H1 (cell line): ENCODE data around the gene SPIRE1. TPM values are rescaled to one million over a fixed set of nuclear protein-coding genes. Genes with fewer than 3 reads are reported as not detected.
"Not testable (repeated sequence)": the region's sequence is repeated elsewhere in the genome, so short reads cannot be mapped to it uniquely, and the experiment has no call there.

Source experiments
- CTCF ChIA-PET: fragments of 300-600 bp; sonication (Branson Sonifier 250); formaldehyde crosslinking; loops from one replicate; lab custom pipeline; 2021; ENCODE audit not compliant: partially characterized antibody; lab: Charles Lee
- POLR2A ChIA-PET: fragments of 300-600 bp; sonication (Branson Sonifier 250); formaldehyde crosslinking; loops from one replicate; lab custom pipeline; 2021; ENCODE audit warnings: inconsistent platforms; ENCODE audit not compliant: partially characterized antibody; lab: Charles Lee
- DNase-seq, 2 experiments: peaks; one replicate each; pipeline versions ENCODE4 v3.0.0 to v3.0.0-alpha.2; 2010 to 2022; ENCODE audit warnings: low spot score in 2 of 2, low read depth in 1 of 2, mixed read lengths in 1 of 2
- FAIRE-seq: peaks from 2 replicates; lab custom pipeline; 2011; peaks lifted over from hg19 to GRCh38; lab: Jason Lieb, UNC
- H2AFZ ChIP-seq: 2 replicates; pipeline ENCODE4 v1.8.1; 2012; ENCODE audit warnings: low read length, inconsistent platforms
- H2AK5ac ChIP-seq: 2 replicates; pipeline ENCODE4 v1.6.1; 2013; ENCODE audit warnings: low read depth, low read length
- H2BK120ac ChIP-seq: replicated peaks from 2 replicates; pipeline ENCODE3; 2013; ENCODE audit warnings: low read depth, low read length, inconsistent platforms
- H2BK12ac ChIP-seq: 2 replicates; pipeline ENCODE4 v1.6.1; 2013; ENCODE audit warnings: low read depth, low read length
- H2BK15ac ChIP-seq: 2 replicates; pipeline ENCODE4 v1.6.1; 2013; ENCODE audit warnings: low read length
- H2BK20ac ChIP-seq: 2 replicates; pipeline ENCODE4 v1.6.1; 2013; ENCODE audit warnings: low read length
- H2BK5ac ChIP-seq: 2 replicates; pipeline ENCODE4 v1.6.1; 2013; ENCODE audit warnings: low read depth, low read length
- H3K14ac ChIP-seq: 2 replicates; pipeline ENCODE4 v1.6.1; 2013; ENCODE audit warnings: inconsistent platforms; ENCODE audit not compliant: insufficient read length
- H3K18ac ChIP-seq: 2 replicates; pipeline ENCODE4 v1.6.1; 2013; ENCODE audit warnings: low read length; ENCODE audit errors: extremely low read depth
- H3K23ac ChIP-seq: 2 replicates; pipeline ENCODE4 v1.6.1; 2013; ENCODE audit warnings: inconsistent platforms; ENCODE audit not compliant: insufficient read length
- H3K23me2 ChIP-seq: 2 replicates; pipeline ENCODE4 v1.6.1; 2013; ENCODE audit warnings: low read depth, low read length
- H3K27ac ChIP-seq: 2 replicates; pipeline ENCODE4 v1.6.1; 2011; ENCODE audit warnings: low read depth, low read length, inconsistent platforms
- H3K27me3 ChIP-seq, 4 experiments: replicated peaks in 1 of 4; 1 replicate in 1 of 4; 2 replicates in 3 of 4; pipeline versions ENCODE4 v1.6.1 to v1.8.1; 2011 to 2013; ENCODE audit warnings: low read length in 3 of 4, mild to moderate bottlenecking in 3 of 4, inconsistent platforms in 2 of 4, mixed read lengths in 2 of 4, moderate library complexity in 1 of 4; ENCODE audit not compliant: control insufficient read depth in 3 of 4, insufficient read depth in 3 of 4; ENCODE audit errors: extremely low read depth in 1 of 4
- H3K36me3 ChIP-seq, 4 experiments: 2 replicates each; pipeline versions ENCODE4 v1.6.1 to v1.8.1; 2011 to 2013; ENCODE audit warnings: mild to moderate bottlenecking in 4 of 4, low read length in 3 of 4, moderate library complexity in 2 of 4, control low read depth in 1 of 4, inconsistent platforms in 1 of 4; ENCODE audit not compliant: insufficient read depth in 4 of 4, control insufficient read depth in 2 of 4
- H3K4ac ChIP-seq: replicated peaks from 2 replicates; pipeline ENCODE3; 2013; ENCODE audit warnings: low read length, low read depth, mixed read lengths, inconsistent platforms; ENCODE audit not compliant: insufficient read length
- H3K4me1 ChIP-seq, 4 experiments: replicated peaks in 1 of 4; 1 replicate in 1 of 4; 2 replicates in 3 of 4; pipeline versions ENCODE4 v1.6.1 to v1.8.1; 2011 to 2013; ENCODE audit warnings: low read length in 3 of 4, inconsistent platforms in 2 of 4, mixed read lengths in 1 of 4; ENCODE audit not compliant: insufficient read depth in 4 of 4, control insufficient read depth in 3 of 4
- H3K4me2 ChIP-seq, 2 experiments: 2 replicates each; pipeline versions ENCODE4 v1.6.1 to v1.8.1; 2011 to 2013; ENCODE audit warnings: low read depth in 2 of 2, low read length in 2 of 2, control low read depth in 1 of 2, inconsistent platforms in 1 of 2, mild to moderate bottlenecking in 1 of 2; ENCODE audit not compliant: insufficient read depth in 1 of 2
- H3K4me3 ChIP-seq, 4 experiments: fragments of 200-600, 300-600 bp in 1 of 4; sonication (generic), shearing (Covaris generic), sonication (Bioruptor Twin) in 1 of 4; 2 replicates each; pipeline versions ENCODE4 v1.5.1 to v1.8.1; 2011 to 2016; ENCODE audit warnings: low read length in 4 of 4, low read depth in 3 of 4, control low read depth in 2 of 4, inconsistent platforms in 2 of 4, mild to moderate bottlenecking in 2 of 4, mixed read lengths in 1 of 4, moderate library complexity in 1 of 4; ENCODE audit not compliant: insufficient read depth in 2 of 4; ENCODE audit errors: extremely low read depth in 1 of 4
- H3K56ac ChIP-seq: replicated peaks from 2 replicates; pipeline ENCODE3; 2013; ENCODE audit warnings: low read depth, mild to moderate bottlenecking, mixed read lengths, low read length, inconsistent platforms; ENCODE audit not compliant: insufficient read length
- H3K79me1 ChIP-seq: 2 replicates; pipeline ENCODE4 v1.6.1; 2013; ENCODE audit warnings: low read depth, low read length, control low read depth
- H3K79me2 ChIP-seq, 2 experiments: 2 replicates each; pipeline versions ENCODE4 v1.6.1 to v1.8.1; 2012 to 2013; ENCODE audit warnings: low read length in 2 of 2, mild to moderate bottlenecking in 2 of 2, inconsistent platforms in 1 of 2; ENCODE audit not compliant: insufficient read depth in 2 of 2, control insufficient read depth in 1 of 2
- H3K9ac ChIP-seq, 4 experiments: replicated peaks in 1 of 4; 1 replicate in 1 of 4; 2 replicates in 3 of 4; pipeline versions ENCODE4 v1.6.1 to v1.8.1; 2011 to 2013; ENCODE audit warnings: low read depth in 3 of 4, low read length in 3 of 4, control low read depth in 2 of 4, mild to moderate bottlenecking in 2 of 4, moderate library complexity in 2 of 4, inconsistent platforms in 1 of 4; ENCODE audit errors: extremely low read depth in 1 of 4
- H3K9me3 ChIP-seq, 2 experiments: 2 replicates each; pipeline versions ENCODE4 v1.6.1 to v1.8.1; 2012 to 2013; ENCODE audit warnings: mild to moderate bottlenecking in 2 of 2, moderate library complexity in 2 of 2, control low read depth in 1 of 2, inconsistent platforms in 1 of 2, low read depth in 1 of 2, low read length in 1 of 2, mixed read lengths in 1 of 2; ENCODE audit not compliant: insufficient read depth in 2 of 2
- H4K20me1 ChIP-seq, 2 experiments: replicated peaks in 1 of 2; 2 replicates each; pipeline versions ENCODE3 to v1.8.1; 2011 to 2013; ENCODE audit warnings: inconsistent platforms in 2 of 2, low read length in 2 of 2, mild to moderate bottlenecking in 1 of 2; ENCODE audit not compliant: insufficient read depth in 2 of 2, control insufficient read depth in 1 of 2
- H4K5ac ChIP-seq: 2 replicates; pipeline ENCODE4 v1.6.1; 2013; ENCODE audit warnings: low read length, low read depth, mixed read lengths, inconsistent platforms; ENCODE audit not compliant: insufficient read length
- H4K8ac ChIP-seq: 2 replicates; pipeline ENCODE4 v1.8.0; 2013; ENCODE audit warnings: mild to moderate bottlenecking, moderate library complexity, low read length, inconsistent platforms; ENCODE audit not compliant: insufficient read depth; ENCODE audit errors: extremely low read depth
- H4K91ac ChIP-seq: replicated peaks from 2 replicates; pipeline ENCODE3; 2013; ENCODE audit warnings: low read length, mixed read lengths, inconsistent platforms; ENCODE audit not compliant: insufficient read length
- WGBS, 2 experiments: shearing (Covaris generic) in 1 of 2; methylation state at CpG; one replicate each; pipeline versions ENCODE4 v1.1.6 to v1.1.7; 2013 to 2015; ENCODE audit warnings: low lambda C conversion rate in 2 of 2, mixed read lengths in 2 of 2, inconsistent platforms in 1 of 2, low coverage in 1 of 2, missing lambda C conversion rate in 1 of 2; ENCODE audit not compliant: insufficient replicate concordance in 2 of 2, insufficient coverage in 1 of 2, insufficient read length in 1 of 2; ENCODE audit errors: extremely low coverage in 1 of 2, missing lambda C conversion rate in 1 of 2; 5-methylcytosine and 5-hydroxymethylcytosine counted together
- polyA plus RNA-seq, 7 experiments: library from polyadenylated mRNA; depleted of rRNA in 3 of 7; stranded (reverse) in 5 of 7; unstranded in 2 of 7; fragments of >200 nt in 5 of 7; fragments of 200-250 nt in 2 of 7; gene quantifications; 1 replicate in 5 of 7; 2 replicates in 1 of 7; 4 replicates in 1 of 7; pipeline versions ENCODE4 v1.2.1 to v1.2.3, GENCODE V29; 2011 to 2013; ENCODE audit warnings: missing spikeins in 2 of 7, mixed read lengths in 2 of 7
- total RNA-seq: library from RNA; stranded (reverse); fragmentation: NEBNext Ultra II Directional; extraction: Animal tissue kit (Norgen Biotek cat#: 25700); gene quantifications from 2 replicates; pipeline ENCODE4 v1.2.1, GENCODE V29; 2021

The SPIRE1 gene
- total and polyA plus RNA-seq, 2 of the 8 experiments (the other 6 are each of a cell fraction or from before 2014, with no cell fraction given): 6.0 to 21.5 TPM

DNA sequence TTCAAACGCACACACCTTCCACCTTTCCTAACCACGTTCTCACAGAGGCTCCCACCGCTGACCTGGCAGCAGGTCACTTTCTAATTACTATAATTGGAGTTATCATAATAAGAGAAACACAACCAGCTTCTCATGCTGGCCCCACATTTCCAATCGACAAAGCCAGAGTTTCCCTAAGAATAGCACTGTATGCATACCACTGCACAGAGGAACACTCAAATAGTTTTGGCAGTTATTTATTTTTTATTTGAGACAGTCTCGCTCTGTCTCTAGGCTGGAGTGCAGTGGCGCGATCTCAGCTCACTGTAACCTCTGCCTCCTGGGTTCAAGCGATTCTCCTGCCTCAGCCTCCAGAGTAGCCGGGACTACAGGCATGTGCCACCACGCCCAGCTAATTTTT, 176.0 kb downstream of the SPIRE1 start:
- H2BK15ac ChIP-seq, H4K91ac ChIP-seq, H2BK5ac ChIP-seq, H3K18ac ChIP-seq, H3K36me3 ChIP-seq, H3K56ac ChIP-seq, DNase-seq, H2BK12ac ChIP-seq, H3K4me3 ChIP-seq, H4K20me1 ChIP-seq, H3K23me2 ChIP-seq, H4K8ac ChIP-seq, H3K4me2 ChIP-seq, H3K27me3 ChIP-seq, H2BK20ac ChIP-seq, H3K23ac ChIP-seq, H3K4ac ChIP-seq, H3K79me1 ChIP-seq, H3K14ac ChIP-seq, FAIRE-seq, H3K9ac ChIP-seq, H3K4me1 ChIP-seq, H4K5ac ChIP-seq, H3K79me2 ChIP-seq, H2AK5ac ChIP-seq, H2BK120ac ChIP-seq, H2AFZ ChIP-seq, H3K27ac ChIP-seq, POLR2A ChIA-PET, H3K9me3 ChIP-seq: not testable (repeated sequence)
- 96% methylated on average over 9 of the region's 10 CpGs; no CpG with 5 or more reads in 1 of the 2 experiments for WGBS, 2 experiments
- CTCF ChIA-PET: interaction anchor here (0.6 kb wide), 1 partner anchor 222 kb away, joined by 4 read pairs; no protein-coding TSS in a partner anchor
